GM12864 (cell line): Measurements from ENCODE around the gene CDK19.

ENCODE experiments used
- DNase-seq: peaks from one replicate; pipeline ENCODE4 v3.0.0-alpha.2; 2011; ENCODE audit warnings: low read depth
- H3K4me3 ChIP-seq: 2 replicates; pipeline ENCODE4 v1.5.1; 2011; ENCODE audit warnings: mild to moderate bottlenecking, low read depth, low read length, control low read depth
- CTCF ChIP-seq: IDR thresholded peaks from 2 replicates; pipeline ENCODE4 v1.5.1; 2011; ENCODE audit warnings: low read depth, mild to moderate bottlenecking, moderate library complexity, low read length, control low read depth, inconsistent platforms; ENCODE audit errors: missing control alignments

CDK19 gene

GRCh38 chr6:110781522-110782214 lies 33.6 kb downstream of the CDK19 start:
- TF ChIP-seq CTCF = no peak
- DNase-seq = no peak
- H3K4me3 ChIP-seq = no peak overlapping the region

- TF ChIP-seq CTCF = no peak
- no peak for DNase-seq
- H3K4me3 ChIP-seq = no peak overlapping the region
Measured at GRCh38 chr6:110778333-110778732, 36.9 kb downstream of the CDK19 start.

- H3K4me3 ChIP-seq = no peak overlapping the region
- no peak for TF ChIP-seq CTCF
- DNase-seq = no peak
Measured at GRCh38 chr6:110777636-110778035, 37.6 kb downstream of the CDK19 start.

- no peak for DNase-seq
- no peak for TF ChIP-seq CTCF
- no peak overlapping the region for H3K4me3 ChIP-seq
Measured at GRCh38 chr6:110776413-110776812, 38.9 kb downstream of the CDK19 start.

- TF ChIP-seq CTCF = no peak
- DNase-seq = no peak
Measured at GRCh38 chr6:110769923-110770322, 45.3 kb downstream of the CDK19 start.

GRCh38 chr6:110768057-110768456 lies 47.2 kb downstream of the CDK19 start:
- no peak for TF ChIP-seq CTCF
- DNase-seq = no peak
- H3K4me3 ChIP-seq = no peak overlapping the region

More at GRCh38 chr6:110769923-110770322, 45.3 kb downstream of the CDK19 start:
- H3K4me3 ChIP-seq = no peak overlapping the region

GRCh38 chr6:110761371-110761770 lies 53.9 kb downstream of the CDK19 start:
- no peak for DNase-seq
- no peak for TF ChIP-seq CTCF
- H3K4me3 ChIP-seq = no peak overlapping the region
